Skeletal muscle satellite cell (primary cell): ENCODE data around the gene RNF212.
A peak's percentile ranks its signal among the peaks of the same experiment; 100 is the strongest.
"Not testable (repeated sequence)": the region's sequence is repeated elsewhere in the genome, so short reads cannot be mapped to it uniquely, and the experiment has no call there.

Experiments
- H3K27me3 ChIP-seq: 2 replicates; pipeline ENCODE4 v1.7.0; 2013; ENCODE audit warnings: low read length; ENCODE audit not compliant: control insufficient read depth, insufficient read depth
- H3K36me3 ChIP-seq: 2 replicates; pipeline ENCODE4 v1.7.0; 2013; ENCODE audit warnings: mild to moderate bottlenecking, control low read depth, low read length; ENCODE audit not compliant: insufficient read depth
- H3K4me1 ChIP-seq: 2 replicates; pipeline ENCODE4 v1.7.0; 2013; ENCODE audit warnings: low read length; ENCODE audit not compliant: control insufficient read depth, insufficient read depth
- H3K4me2 ChIP-seq: 2 replicates; pipeline ENCODE4 v1.7.0; 2013; ENCODE audit warnings: mild to moderate bottlenecking, low read length
- H3K4me3 ChIP-seq: 2 replicates; pipeline ENCODE4 v1.7.0; 2013; ENCODE audit warnings: low read length
- H3K9ac ChIP-seq: 2 replicates; pipeline ENCODE4 v1.7.0; 2013; ENCODE audit warnings: mild to moderate bottlenecking, low read depth, low read length, moderate library complexity
- H3K9me3 ChIP-seq: replicated peaks from 2 replicates; pipeline ENCODE4 v1.7.0; 2013; ENCODE audit warnings: mild to moderate bottlenecking, control low read depth, low read length

Gene RNF212

GRCh38 chr4:1051472-1051871, 61.9 kb downstream of the RNF212 start:
- H3K4me2 ChIP-seq, result no peak overlapping the region
- peaks cover 51% of the 10 kb centered on the region for H3K27me3 ChIP-seq
- no peak overlapping the region for H3K4me3 ChIP-seq
- H3K9ac ChIP-seq, result no peak overlapping the region
- H3K9me3 ChIP-seq, result no peaks in the 10 kb centered on the region
- H3K4me1 ChIP-seq, result peaks cover 31% of the 10 kb centered on the region
- no peaks in the 10 kb centered on the region for H3K36me3 ChIP-seq

- Histone ChIP-seq H3K9me3 (no peaks in the 10 kb centered on the region), H3K27me3 (peaks cover 43% of the 10 kb centered on the region), H3K9ac (no peak overlapping the region), H3K4me2 (no peak overlapping the region), H3K4me3 (no peak overlapping the region), H3K36me3 (no peaks in the 10 kb centered on the region), H3K4me1 (peaks cover 33% of the 10 kb centered on the region)
Observed at GRCh38 chr4:1050486-1051213, 62.7 kb downstream of the RNF212 start.

GRCh38 chr4:1049591-1049905, 63.8 kb downstream of the RNF212 start:
- no peak overlapping the region for H3K9ac ChIP-seq
- H3K9me3 ChIP-seq, result no peaks in the 10 kb centered on the region
- H3K4me2 ChIP-seq, result no peak overlapping the region
- peaks cover 44% of the 10 kb centered on the region for H3K4me1 ChIP-seq
- no peak overlapping the region for H3K4me3 ChIP-seq
- no peaks in the 10 kb centered on the region for H3K36me3 ChIP-seq
- H3K27me3 ChIP-seq, result peaks cover 45% of the 10 kb centered on the region

- peaks cover 45% of the 10 kb centered on the region for H3K27me3 ChIP-seq
- peaks cover 50% of the 10 kb centered on the region for H3K4me1 ChIP-seq
- no peak overlapping the region for H3K4me3 ChIP-seq
- H3K4me2 ChIP-seq, result no peak overlapping the region
- no peaks in the 10 kb centered on the region for H3K9me3 ChIP-seq
- H3K9ac ChIP-seq, result no peak overlapping the region
- no peaks in the 10 kb centered on the region for H3K36me3 ChIP-seq
Observed at GRCh38 chr4:1048773-1049590, 64.4 kb downstream of the RNF212 start.

- Histone ChIP-seq H3K36me3 (no peaks in the 10 kb centered on the region), H3K4me1 (peaks cover 52% of the 10 kb centered on the region), H3K9ac (no peak overlapping the region), H3K4me3 (no peak overlapping the region), H3K9me3 (no peaks in the 10 kb centered on the region), H3K4me2 (peak overlapping the region; percentile 56), H3K27me3 (peaks cover 41% of the 10 kb centered on the region)
Observed at GRCh38 chr4:1047976-1048772, 65.2 kb downstream of the RNF212 start.

GRCh38 chr4:1047106-1047975, 66.0 kb downstream of the RNF212 start:
- Histone ChIP-seq H3K9ac (no peak overlapping the region), H3K4me1 (peaks cover 47% of the 10 kb centered on the region), H3K4me2 (peak overlapping the region; percentile 56), H3K9me3 (no peaks in the 10 kb centered on the region), H3K27me3 (peaks cover 33% of the 10 kb centered on the region), H3K4me3 (peak overlapping the region; percentile 5), H3K36me3 (no peaks in the 10 kb centered on the region)

GRCh38 chr4:1046581-1047011, 66.8 kb downstream of the RNF212 start:
- H3K4me2 ChIP-seq, result peak overlapping the region; percentile 56
- not testable (repeated sequence) for H3K9ac ChIP-seq, H3K36me3 ChIP-seq, H3K9me3 ChIP-seq
- H3K27me3 ChIP-seq, result peaks cover 25% of the 10 kb centered on the region
- peak overlapping the region; percentile 5 for H3K4me3 ChIP-seq
- peaks cover 50% of the 10 kb centered on the region for H3K4me1 ChIP-seq

- peak overlapping the region; percentile 45 for H3K4me3 ChIP-seq
- H3K27me3 ChIP-seq, result peaks cover 16% of the 10 kb centered on the region
- peak overlapping the region; percentile 43 for H3K4me2 ChIP-seq
- no peaks in the 10 kb centered on the region for H3K9me3 ChIP-seq
- H3K36me3 ChIP-seq, result no peaks in the 10 kb centered on the region
- no peak overlapping the region for H3K9ac ChIP-seq
- peaks cover 59% of the 10 kb centered on the region for H3K4me1 ChIP-seq
Observed at GRCh38 chr4:1045595-1046201, 67.7 kb downstream of the RNF212 start.

- peaks cover 13% of the 10 kb centered on the region for H3K27me3 ChIP-seq
Observed at GRCh38 chr4:1045193-1045594, 68.2 kb downstream of the RNF212 start.

GRCh38 chr4:1044469-1045192, 68.7 kb downstream of the RNF212 start:
- H3K4me1 ChIP-seq, result peaks cover 69% of the 10 kb centered on the region
- H3K9ac ChIP-seq, result peak overlapping the region; percentile 65
- peak overlapping the region; percentile 71 for H3K4me2 ChIP-seq
- H3K9me3 ChIP-seq, result no peaks in the 10 kb centered on the region
- H3K4me3 ChIP-seq, result no peak overlapping the region
- H3K36me3 ChIP-seq, result no peaks in the 10 kb centered on the region
- H3K27me3 ChIP-seq, result peaks cover 13% of the 10 kb centered on the region

More at GRCh38 chr4:1045193-1045594, 68.2 kb downstream of the RNF212 start:
- no peak overlapping the region for H3K9ac ChIP-seq
- H3K36me3 ChIP-seq, result no peaks in the 10 kb centered on the region
- H3K4me2 ChIP-seq, result peak overlapping the region; percentile 43
- H3K9me3 ChIP-seq, result no peaks in the 10 kb centered on the region
- H3K4me3 ChIP-seq, result peak overlapping the region; percentile 45
- H3K4me1 ChIP-seq, result peaks cover 64% of the 10 kb centered on the region
